GM12891 (cell line): ENCODE data around the gene CENPC.

Source experiments
- POLR2A ChIP-seq: IDR thresholded peaks from 2 replicates; pipeline ENCODE4 v1.6.1; 2011; ENCODE audit warnings: low read depth, low read length, control low read depth
- POLR2AphosphoS5 ChIP-seq: IDR thresholded peaks from 2 replicates; pipeline ENCODE4 v1.6.1; 2011; ENCODE audit warnings: low read depth, low read length, control low read depth
- SPI1 ChIP-seq: IDR thresholded peaks from 2 replicates; pipeline ENCODE4 v1.6.1; 2011; ENCODE audit warnings: low read depth, low read length, control low read depth

- TF ChIP-seq POLR2AphosphoS5 (no peak), SPI1 (no peak), POLR2A (no peak)
Observed at GRCh38 chr4:67573193-67573592, 27.9 kb upstream of the CENPC start.
